Transverse colon (tissue), 4 donors: ENCODE results near the gene SULT4A1.

Experiments used
- POLR2A ChIP-seq: fragments of 450-650 bp; IDR thresholded peaks from one replicate; pipeline ENCODE4 v1.6.1; 2016; ENCODE audit warnings: antibody characterized with exemption, mild to moderate bottlenecking, moderate library complexity
- POLR2AphosphoS5 ChIP-seq, 3 donors: sonication (generic); formaldehyde crosslinking; IDR thresholded peaks; one replicate each; pipeline ENCODE4 v1.6.1; 2016; ENCODE audit warnings: antibody characterized with exemption in 3 of 3
- TF ChIP-seq, protein P1 (sequence below), 5 experiments: fragments of 200-600 bp in 3 of 5; fragments of 450-650 bp in 2 of 5; sonication (generic) in 3 of 5; IDR thresholded peaks; 1 replicate in 2 of 5; 2 replicates in 3 of 5; pipeline ENCODE4 v1.5.1; 2016 to 2017; ENCODE audit warnings: antibody characterized with exemption in 5 of 5, inconsistent platforms in 3 of 5, mild to moderate bottlenecking in 2 of 5, moderate library complexity in 1 of 5

DNA sequence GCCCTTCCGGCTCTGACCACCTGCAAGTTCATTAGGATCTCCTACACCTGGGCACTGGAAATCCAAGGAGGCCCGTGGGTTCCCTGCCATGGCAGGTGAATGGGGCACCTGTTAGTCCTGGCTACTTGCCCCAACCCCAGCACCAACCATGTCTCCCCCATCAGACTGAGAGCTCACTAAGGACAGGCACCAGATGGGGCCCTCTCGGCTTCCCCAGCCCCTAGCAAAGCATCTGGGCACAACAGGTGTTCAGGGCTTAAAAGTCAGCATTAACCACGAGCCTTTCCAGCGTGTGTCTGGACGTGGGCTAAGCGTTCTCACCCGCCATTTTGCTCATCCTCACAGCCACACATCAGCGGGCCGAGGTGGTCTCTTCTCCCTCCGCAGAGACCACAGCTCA is 2.2 kb downstream of the SULT4A1 start:
- TF ChIP-seq, protein P1, sequence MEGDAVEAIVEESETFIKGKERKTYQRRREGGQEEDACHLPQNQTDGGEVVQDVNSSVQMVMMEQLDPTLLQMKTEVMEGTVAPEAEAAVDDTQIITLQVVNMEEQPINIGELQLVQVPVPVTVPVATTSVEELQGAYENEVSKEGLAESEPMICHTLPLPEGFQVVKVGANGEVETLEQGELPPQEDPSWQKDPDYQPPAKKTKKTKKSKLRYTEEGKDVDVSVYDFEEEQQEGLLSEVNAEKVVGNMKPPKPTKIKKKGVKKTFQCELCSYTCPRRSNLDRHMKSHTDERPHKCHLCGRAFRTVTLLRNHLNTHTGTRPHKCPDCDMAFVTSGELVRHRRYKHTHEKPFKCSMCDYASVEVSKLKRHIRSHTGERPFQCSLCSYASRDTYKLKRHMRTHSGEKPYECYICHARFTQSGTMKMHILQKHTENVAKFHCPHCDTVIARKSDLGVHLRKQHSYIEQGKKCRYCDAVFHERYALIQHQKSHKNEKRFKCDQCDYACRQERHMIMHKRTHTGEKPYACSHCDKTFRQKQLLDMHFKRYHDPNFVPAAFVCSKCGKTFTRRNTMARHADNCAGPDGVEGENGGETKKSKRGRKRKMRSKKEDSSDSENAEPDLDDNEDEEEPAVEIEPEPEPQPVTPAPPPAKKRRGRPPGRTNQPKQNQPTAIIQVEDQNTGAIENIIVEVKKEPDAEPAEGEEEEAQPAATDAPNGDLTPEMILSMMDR (IDR thresholded peaks at IDR 0.05), result no peak
- no peak for TF ChIP-seq POLR2AphosphoS5 (IDR thresholded peaks at IDR 0.05)
- no peak for TF ChIP-seq POLR2A
